Limb (tissue), 2 donors: ENCODE measurements around the gene DLGAP1.
"Not testable (repeated sequence)": the region's sequence is repeated elsewhere in the genome, so short reads cannot be mapped to it uniquely, and the experiment has no call there.

Experiments used
- DNase-seq, 2 donors: peaks; one replicate each; pipeline ENCODE4 v3.0.0-alpha.2; 2016; ENCODE audit errors: extremely low spot score in 2 of 2

Gene DLGAP1

DNA sequence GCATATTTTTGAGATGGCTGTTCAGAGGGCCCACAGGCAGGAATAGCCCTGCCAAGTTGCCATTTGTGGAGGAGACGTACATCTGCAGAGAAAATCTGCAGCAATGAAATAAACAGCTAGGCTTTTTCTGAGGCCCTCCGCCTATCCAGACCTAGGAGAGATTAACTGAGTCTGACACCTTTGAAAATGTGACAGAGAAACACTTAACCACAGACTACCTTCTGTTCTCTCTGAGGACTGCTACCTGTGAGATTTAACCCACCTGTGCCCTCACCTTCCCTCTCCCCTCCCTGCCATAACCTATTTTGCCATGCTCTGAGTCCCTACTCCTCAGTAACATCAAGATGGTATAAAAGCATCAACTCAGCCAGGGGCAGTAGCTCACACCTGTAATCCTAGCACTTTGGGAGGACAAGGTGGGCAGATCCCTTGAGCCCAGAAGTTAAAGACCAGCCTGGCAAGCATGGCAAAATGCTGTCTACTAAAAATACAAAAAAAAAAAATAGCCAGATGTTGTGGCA is 844.9 kb downstream of the DLGAP1 start:
- DNase-seq, result no peak

DNA sequence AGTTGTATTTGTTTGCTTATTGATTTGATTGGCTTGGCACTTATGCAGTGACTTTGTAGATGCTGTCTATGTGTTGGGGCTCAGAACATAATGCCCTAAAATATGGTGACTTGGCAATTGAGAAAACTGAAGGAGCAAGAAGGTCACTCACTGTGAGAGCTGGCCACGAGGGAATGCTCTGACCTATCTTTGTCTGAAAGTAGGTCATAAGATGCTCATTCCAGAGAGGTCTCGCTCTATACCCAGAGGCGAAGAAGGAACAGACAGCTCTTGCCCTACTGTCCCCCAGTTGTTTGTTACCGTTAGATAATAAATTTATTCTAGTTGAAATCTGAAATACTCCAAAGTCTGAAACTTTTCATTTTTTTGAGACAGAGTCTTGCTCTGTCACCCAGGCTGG is 846.6 kb downstream of the DLGAP1 start:
- DNase-seq, result no peak

DNA sequence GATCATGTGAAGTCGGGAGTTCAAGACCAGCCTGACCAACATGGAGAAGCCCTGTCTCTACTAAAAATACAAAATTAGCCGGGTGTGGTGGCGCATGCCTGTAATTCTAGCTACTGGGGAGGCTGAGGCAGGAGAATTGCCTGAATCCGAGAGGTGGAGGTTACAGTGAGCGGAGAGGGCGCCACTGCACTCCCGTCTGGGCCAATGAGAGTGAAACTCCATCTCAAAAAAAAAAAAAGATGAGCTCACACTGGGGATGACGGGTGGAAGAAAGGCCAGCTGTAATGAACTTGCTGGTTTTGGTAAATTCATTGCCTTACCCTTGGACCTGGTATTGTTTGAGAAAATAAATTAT is 847.0 kb downstream of the DLGAP1 start:
- not testable (repeated sequence) for DNase-seq

DNA sequence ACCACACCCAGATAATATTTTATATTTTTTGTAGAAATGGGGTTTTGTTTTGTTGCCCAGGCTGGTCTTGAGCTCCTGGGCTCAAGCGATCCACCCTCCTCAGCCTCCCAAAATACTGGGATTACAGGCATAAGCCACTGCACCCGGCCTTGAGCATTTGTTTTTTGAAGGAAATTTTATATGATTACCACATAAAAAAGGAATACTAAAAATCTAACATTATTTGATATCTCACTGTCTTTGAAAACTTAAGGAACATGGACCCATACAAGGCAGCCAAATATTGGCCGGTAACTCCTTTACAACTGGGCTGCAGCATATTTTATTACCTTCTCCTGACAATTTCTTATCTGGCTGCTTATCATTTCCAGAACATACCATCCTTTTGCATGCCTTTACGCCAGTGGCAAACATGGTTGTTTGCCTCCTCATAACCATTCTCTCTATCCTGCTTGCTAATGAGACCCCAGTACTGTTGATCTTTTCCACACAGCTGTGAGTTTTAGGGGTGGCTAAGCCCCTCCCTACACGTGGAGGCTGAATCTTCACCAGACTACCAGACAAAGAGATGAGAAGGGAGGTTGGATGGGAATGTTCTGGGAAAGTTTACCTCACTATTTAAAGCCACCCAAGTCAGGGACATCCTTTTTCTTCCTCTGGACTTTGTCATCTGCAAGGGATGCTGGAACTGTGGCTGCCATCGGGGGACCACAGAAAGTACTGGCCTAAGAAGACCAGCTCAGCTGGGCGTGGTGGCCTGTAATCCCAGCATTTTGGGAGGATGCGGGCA is 847.6 kb downstream of the DLGAP1 start:
- no peak for DNase-seq

DNA sequence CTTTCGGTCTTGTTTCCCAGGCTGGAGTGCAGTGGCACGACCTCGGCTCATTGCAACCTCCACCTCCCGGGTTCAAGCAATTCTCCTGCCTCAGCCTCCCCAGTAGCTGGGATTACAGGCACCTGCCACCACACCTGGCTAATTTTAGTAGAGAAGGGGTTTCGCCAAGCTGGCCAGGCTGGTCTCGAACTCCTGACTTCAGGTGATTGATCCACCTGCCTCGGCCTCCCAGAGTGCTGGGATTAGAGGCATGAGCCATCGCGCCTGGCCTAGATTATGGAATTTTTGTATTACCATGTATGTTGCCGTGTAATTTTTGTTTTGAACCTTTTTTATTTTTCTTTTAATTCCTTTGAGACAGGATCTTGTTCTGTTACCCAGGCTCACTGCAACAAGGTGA is 848.2 kb downstream of the DLGAP1 start:
- not testable (repeated sequence) for DNase-seq

DNA sequence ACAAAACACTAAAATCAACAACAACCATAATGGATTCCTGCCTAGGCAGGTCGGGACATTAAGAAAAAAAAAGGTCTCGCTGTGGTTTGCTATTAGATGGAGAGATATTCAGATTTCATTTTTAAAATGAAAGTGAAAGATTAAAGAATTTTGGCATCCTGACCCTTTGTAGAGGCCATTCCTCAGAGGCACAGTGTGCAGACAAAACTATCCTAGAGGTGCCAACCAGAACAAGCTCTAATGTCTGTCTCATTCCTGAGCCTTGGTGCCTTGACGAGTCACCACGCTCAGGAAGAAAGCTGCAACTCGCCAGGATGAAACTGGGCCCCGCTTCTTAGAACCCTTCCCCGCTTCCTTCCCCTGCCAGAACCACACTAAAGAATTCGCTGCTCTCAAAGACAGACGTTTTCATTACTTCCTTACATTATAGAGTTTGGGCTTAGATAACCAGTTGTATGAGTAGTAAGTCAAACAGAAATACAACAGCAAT is 849.1 kb downstream of the DLGAP1 start:
- DNase-seq, result peak in 1 of 2 donors; percentile 19

DNA sequence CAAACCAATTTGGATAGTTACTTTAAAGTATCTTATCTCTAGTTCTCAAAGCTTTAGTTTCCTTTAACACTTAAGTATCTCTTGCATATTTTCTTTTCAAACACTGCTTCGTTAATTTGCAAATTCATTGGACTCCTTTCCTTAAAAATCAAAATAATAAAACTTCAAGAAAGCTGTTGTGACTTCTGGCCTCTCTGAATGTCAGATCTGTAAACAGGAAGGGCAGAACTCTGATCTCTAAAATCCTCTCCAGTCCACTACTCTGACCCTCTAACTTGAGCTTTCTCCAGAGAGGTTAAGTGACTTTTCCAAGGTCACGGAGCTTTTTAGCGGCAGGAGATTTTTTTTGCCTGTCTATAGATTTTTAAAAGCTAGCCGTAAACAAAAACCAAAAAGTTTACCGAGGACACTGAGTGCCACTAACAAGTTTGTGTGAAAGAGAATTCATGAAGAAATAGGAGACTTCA is 849.6 kb downstream of the DLGAP1 start:
- no peak for DNase-seq

DNA sequence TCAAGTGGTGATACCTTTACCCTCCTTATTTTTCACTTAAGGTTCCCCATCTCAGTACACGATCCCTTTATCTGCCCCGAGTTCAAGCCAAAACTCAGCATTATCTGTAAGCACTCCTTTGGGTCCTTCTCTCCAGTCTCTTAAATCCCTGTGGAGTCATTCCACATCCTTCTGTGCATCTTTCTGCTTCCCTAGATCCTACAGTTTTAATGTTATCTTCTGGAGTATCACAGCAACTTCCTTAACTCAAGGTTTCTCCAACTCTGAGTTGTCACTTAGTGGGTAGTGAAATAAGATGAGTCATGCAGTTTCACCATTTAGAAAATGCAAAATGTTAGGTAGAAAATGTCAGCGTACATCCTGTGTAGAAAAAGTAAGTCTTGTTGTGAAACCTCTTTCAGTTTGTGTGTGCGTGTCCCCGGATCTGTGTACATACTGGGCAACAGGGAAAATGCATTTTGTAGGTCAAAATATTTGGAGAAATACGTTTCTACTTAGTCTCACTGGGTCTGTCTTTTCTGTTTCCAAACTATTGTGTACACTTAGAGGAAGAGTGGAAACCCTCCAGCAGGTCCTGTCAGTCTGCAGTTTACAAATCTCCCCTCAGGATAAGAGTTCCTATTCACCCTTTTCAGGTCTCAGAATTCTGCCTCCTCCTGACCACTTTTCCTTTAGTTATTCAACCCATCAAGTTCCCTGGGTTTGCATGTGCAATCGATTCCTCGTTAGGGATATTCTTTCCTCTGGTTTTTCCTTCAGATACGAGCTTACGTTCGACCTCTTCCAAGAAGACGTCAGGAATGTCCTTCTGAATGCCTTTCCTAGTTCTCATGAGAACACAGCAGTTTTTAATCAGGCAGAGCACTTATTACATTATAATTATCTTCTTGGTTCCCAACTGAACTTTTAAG is 850.4 kb downstream of the DLGAP1 start:
- DNase-seq, result peak in 1 of 2 donors; percentile 63

DNA sequence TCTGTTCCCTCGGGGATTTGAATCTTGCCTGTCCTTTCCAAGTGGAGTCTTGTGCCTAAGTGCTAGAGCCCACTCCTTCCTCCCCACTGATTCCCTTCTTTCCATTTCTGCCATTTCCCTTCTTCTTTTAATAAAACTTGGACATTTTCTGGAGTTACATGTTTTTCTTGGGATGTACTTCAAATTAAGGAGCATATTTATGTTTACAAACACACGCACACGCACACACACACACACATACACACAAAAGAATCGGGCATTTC is 850.9 kb downstream of the DLGAP1 start:
- no peak for DNase-seq

DNA sequence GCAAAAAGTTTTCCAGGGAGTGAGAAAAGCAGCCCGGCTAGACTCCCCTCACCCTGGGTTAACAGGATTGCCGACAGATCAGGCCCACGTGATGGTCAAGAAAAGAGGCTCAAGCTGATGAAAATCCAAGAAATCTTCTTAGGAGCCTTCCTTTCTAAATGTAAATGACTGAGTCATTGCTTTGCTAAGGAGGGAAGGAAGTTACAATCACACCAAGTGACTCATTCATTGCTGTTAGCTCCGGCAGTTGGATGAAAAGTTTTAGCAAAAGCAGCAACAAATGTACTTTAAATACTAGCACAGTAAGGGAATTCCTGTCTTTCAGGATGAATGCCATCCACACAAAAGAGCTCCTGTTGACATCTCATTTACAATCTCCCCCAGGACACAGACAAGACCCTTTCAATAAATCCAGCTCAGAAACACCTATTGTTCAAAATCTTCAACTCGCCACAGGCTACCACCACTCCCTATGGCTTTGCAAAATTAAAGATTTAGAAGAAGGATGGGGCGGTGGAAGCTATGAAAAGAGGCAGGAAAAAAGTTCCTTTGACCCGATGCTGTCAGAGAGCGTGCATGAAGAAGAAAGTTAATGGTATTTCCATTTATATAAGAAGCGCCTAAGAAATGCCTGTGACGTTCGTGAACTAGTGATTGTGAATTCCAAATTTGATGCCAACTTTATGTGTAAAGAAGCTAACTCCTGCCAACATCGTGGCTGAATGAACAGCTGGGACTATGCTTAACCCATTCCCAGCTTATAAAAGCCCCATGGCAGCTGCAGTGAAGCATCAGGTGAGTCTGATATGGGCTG is 851.5 kb downstream of the DLGAP1 start:
- DNase-seq, result peak; percentile 56 to 91

DNA sequence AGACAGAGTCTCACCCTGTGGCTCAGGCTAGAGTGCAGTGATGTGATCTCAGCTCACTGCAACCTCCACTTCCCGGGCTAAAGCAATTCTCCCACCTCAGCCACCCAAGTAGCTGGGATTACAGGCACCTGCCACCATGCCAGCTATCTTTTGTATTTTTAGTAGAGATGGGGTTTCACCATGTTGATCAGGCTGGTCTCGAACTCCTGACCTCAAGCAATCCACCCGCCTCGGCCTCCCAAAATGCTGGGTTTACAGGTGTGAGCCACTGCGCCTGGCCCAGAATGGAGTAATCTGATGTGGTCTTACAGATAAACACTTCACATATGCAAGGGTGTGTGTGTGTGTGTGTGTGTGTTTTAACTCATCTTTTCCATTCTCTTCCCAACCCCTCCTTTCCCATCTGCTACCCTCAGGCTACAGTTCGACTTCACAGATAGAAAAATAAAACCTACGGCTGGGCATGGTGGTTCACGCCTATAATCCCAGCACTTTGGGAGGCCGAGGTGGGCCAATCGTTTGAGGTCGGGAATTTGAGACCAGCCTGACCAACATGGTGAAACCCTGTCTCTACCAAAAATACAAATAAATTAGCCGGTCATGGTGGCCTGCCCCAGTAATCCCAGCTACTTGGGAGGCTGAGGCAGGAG is 853.9 kb downstream of the DLGAP1 start:
- DNase-seq, result not testable (repeated sequence)

DNA sequence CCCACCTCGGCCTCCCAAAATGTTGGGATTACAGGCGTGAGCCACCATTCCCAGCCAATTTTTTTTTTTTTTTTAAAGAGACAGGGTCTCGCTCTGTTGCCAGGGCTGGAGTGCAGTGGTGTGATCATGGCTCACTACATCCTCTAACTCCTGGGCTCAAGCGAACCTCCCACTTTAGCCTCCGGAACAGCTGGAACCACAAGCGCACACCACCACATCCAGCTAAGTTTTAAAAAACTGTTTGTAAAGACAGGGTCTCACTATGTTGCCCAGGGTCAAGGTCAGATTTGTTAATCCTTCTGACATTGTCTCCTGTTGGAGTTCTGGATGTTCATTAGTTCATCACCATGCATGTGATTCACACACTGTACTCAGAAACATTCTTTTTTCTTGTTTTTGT is 855.2 kb downstream of the DLGAP1 start:
- no peak for DNase-seq

DNA sequence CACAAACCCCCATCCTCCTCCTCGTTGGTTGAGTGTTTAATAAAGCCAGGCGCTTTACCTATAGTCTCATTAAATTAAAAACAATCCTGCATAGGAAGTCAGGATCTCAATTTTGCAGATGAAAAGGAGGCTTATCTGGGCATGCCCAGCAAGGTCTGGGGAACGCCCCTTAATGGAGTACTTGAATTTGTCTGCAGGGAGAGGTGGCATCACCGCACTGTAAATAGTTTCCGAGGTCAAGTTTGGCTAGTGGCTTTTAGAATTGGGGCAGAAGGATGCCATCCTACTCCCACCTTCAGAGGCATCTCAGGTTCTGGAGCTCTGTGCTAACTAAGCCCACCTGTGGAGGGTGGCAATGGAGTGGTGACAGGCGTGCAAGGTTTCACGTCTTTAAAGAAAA is 855.9 kb downstream of the DLGAP1 start:
- DNase-seq, result no peak

DNA sequence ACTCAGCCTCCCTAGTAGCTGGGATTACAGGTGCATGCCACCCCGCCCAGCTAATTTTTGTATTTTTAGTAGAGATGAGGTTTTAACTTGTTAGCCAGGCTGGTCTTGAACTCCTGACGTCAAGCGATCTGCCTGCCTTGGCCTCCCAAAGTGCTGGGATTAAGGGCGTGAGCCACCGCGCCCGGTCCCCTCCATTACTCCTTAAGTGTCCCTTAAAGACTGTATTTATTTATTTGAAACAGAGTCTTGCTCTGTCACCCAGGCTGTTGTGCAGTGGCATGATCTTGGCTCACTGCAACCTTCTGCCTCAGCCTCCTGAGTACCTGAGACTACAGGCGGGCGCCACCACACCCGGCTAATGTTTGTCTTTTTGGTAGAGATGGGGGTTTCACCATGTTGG is 856.5 kb downstream of the DLGAP1 start:
- DNase-seq, result no peak

DNA sequence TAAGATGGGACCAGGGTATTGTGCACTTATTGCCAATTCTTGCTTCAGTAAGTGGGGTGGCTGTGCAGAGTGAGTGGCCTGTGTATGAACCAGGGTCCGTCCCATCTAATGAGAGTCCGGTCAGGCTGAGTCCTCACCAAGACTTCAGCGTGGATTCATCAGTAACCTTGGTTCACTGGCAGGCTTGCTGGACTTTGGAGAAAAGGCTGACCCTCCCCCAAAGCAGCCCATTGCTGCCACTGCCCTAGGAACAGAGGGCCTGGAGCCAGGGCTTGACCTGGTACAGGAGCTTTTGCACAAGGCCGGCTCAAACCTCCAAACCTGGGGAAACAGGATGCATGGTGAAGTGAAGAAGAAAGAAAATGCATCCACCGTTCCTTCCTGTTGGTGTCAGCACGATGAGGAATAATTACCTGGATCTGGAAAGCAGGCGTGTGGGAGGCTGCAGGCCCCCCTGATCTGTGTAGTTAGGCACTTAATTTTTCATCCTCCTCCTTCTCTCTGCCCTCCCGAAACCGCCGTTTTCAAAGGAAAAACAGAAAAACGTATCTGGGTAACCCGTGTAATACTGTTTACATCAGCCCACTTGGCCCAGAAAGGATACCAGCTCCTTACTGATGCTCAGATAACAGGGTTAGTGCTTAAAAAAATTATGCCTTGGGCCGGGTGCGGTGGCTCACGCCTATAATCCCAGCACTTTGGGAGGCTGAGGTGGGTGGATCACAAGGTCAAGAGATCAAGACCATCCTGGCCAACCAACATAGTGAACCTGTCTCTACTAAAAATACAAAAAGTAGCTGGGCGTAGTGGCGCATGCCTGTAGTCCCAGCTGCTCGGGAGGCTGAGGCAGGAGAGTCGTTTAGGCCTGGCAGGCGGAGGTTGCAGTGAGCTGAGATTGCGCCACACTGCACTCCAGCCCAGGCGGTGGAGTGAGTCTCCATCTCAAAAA is 857.4 kb downstream of the DLGAP1 start:
- DNase-seq, result no peak

DNA sequence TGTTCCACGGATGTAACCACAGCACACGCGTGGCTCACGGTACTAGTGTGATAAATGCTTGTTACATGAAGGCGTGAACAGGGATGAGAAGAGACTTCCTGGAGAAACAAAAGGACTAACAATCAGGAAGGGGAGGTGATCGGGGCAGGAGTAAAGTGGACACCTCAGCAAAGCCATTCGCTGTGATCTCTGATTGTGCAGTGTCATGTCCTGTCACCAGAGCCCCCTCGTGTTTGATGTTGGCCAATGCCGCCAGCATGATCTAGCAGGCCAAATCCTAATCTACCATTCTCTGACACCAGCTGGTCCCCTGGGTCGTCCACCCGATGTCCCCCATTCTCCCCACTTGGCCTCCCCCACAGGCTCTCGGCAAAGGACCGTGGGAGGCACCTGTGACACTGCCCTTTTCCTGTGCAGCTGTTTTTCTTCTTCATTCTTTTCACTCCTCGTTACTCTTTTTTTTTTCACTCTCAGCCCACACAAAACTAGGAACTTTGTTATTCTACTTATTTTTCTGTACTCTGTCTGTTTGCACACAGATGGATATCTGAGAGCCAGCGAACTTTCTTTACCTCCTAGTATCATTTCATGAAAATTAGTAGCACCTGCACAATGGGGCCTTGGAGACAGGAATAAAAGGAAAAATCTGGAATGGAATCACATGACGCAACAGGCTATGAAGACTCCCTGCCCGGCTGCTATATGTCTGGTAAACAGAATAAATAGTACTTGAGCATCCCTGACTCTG is 858.3 kb downstream of the DLGAP1 start:
- DNase-seq, result peak; percentile 29 to 50

DNA sequence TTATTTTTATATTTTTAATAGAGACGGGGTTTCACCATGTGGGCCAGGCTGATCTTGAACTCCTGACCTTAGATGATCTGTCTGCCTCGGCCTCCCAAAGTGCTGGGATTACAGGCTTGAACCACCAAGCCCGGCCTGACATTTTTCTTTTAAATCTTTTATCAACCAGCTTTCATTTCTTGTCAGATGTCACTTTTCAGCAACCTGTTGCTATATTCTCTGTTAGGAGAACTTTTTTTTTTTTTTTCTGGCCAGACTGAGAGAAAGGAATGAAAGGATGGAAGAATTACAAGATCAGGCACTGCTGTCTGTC is 858.8 kb downstream of the DLGAP1 start:
- no peak for DNase-seq

DNA sequence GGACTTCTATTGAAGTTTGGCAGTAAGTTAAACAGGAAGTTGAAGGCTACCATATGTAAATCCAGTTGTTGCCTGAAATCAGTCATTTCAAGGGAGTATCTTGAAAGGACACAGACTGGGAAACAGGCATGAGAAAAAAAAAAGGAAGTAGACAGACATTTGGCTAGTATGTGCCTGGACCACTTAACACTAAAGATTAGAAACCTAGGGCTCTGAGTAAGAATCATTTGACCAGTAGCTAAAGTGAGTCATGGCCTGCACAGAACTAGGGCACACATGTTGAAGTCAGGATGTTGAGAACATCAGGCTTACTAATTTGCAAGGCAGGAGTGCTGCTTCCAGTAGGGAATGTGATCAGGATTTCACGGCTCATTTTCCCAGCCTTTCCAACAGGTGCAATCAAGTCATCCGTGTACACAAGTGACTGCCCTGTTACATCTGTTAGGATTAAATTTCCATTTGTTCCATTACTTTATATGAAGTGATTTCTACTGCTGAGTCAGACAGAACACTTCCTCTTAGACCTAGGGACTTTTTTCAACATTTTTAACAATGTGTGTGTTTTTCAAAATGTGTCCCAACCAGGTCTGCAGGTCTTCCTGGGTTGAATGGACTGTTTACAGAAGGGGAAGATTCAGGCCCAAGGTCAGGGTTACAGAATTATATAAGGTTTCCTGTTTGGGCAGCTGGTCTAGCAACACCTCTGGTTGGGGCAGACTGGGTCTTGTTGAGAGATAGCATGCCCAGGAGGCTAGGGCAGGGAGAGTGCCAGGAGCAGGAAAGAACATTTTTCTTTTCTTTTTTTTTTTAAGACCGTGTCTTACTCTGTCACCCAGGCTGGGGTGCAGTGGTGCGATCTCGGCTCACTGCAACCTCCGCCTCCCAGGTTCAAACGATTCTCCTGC is 859.5 kb downstream of the DLGAP1 start:
- peak in 1 of 2 donors; percentile 70 for DNase-seq
